ENCODE data around the gene SLC16A8. TPM values are rescaled to one million over a fixed set of nuclear protein-coding genes. Genes with fewer than 3 reads are reported as not detected.

Gene SLC16A8
- total RNA-seq, 1 donor from 2014 or later: not detected

DNA sequence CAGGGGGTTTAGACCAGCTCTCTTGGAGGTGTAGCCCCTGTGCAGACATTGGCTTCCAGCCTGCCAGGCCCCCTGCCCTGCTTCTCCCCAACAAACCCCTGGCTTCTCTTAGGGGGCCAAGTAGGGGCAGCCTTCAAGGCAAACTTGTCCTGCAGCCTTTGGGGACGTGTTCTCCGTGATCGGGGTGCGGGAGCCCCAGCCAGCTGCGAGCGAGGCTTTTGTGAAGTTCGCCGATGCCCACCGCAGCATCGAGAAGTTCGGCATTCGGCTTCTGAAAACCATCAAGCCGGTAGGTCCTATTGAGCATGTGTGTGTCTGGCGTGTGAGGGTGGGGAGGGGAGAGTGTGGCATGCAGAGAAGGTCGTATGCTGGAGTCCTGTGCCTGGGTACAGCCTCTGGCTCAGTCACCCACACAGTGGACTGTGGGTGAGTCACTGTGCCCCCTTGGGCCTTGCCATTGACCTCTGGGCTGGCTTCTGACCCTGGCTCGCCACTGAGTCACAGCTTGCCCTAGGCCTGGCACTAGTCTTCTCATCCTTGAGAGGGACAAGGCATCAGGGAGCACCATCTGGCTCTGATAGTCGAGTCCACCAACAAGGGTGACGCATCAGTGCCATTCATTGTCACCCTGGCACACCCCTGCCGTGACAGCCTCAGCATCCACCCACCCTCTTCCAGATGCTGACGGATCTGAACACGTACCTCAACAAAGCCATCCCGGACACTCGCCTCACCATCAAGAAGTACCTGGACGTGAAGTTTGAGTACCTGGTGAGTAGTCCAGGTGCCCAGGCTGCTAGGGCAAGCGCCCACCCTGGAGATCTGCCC lies 11.4 kb downstream of the SLC16A8 start:
- no peak for DNase-seq (ENCODE audit: low read depth)

DNA sequence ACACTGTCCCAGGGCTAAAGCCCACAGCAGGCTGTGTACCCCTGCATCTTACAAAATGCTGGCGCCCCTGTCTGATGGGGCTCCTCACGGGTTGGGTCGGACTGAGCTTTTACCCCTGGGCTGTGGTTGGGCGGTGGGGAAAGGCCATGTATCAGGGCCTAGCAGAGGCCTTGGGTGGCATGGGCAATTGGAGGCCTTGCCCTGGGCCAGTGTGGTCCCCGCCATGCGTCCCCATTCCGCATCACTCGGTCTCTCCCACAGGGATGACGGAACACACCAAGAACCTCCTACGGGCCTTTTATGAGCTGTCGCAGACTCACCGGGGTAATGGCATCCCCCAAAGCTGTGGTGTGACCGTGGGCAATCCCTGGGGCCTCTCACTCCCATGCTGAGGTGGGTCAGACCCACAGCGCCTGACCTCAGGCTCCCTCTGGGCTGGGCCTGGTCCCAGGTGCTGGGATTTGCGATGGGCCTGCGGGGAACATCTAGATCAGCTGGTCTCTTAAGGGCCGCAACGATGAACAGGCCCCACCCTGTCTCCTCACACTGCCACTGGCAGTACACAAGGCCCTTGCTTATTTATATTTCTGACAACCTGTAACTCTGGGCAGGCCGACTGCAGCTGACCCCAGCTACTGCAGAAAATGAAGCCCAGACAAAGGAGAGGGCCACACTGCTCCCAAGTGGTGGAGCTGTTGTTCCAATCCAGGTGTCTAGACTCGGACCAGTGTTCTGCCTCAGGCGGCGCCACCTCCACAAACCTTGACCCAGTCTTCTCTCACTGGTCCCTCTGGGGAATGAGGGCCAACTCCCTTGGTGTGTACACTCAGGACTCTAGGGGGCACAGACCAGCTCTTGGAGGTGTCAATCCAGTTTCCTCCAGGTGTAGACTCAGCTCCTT lies 12.3 kb downstream of the SLC16A8 start:
- DNase-seq (ENCODE audit: low read depth): no peak

DNA sequence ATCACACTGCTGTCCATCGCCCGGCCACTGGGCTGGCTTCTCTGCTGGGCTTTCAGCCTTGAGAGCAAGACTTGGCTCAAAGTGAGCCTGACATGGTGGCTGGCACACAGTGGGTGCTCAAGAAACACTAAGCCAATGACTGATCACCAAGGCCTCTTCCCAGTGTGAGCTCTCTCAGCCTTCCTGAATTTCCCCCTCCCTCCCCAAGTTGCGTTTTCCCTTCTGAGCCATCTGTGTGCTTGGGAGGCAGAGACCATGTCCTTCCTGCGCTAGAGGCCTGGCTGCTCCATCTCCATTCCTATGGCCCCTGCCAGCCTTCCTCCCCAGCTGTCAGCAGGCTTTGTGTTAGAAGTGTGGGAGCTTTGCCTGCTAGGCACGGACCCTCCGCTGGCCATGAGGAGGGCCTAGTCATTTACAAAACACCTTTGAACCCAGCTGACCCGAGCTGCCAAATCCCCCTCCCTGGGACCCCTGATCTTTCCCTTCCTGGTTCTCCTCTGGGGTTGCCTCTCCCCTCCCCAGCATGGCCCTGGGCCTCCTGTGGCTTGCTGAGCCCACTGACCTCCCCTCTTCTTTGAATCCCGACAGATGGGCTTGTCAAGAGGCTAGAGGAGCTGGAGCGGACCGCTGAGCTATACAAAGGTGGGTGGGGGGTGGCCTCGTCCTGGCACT lies 13.6 kb downstream of the SLC16A8 start:
- no peak for DNase-seq (ENCODE audit: low read depth)

DNA sequence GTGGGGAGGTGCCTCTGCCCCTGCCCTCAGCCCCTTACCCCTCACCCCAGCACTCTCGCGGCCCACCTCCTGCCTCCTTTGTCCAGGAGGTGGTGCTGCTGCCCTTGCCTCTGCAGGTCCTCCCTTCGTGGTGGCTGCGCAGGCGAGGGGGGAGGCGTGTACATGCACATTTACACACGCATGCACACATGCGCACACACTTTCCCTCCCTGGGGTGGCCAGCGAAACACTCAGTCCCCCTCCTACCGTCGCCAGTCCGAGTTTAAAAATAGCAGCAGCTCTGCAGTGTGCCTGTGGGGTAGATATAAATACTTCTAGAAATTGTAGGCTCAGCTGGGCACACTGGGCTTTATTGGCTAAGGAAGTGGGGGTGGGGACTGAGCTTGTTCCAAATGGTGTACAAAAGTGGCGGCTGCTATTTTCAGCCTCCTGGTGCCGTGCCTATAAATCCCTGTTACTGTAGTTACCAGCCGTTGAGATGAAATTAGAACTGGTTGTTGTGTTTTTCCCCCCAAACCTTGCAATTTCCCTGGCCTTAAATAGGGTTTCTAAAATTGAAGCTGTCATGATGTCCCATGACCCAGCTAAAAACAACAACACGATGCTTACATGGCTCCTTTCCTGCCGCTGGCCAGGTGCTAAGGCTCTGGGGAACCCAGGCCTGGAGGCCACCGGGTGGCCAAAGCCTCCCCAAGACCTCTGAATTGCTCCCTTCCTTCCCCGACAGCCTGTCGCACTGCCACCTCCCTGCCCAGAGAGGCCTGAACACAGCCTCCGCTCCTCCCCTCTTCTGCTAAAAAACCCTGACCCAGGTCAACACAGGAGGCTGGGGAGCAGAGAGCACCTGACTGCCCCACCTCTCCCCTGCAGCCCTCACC lies 14.4 kb downstream of the SLC16A8 start:
- no peak for DNase-seq (ENCODE audit: low read depth)

DNA sequence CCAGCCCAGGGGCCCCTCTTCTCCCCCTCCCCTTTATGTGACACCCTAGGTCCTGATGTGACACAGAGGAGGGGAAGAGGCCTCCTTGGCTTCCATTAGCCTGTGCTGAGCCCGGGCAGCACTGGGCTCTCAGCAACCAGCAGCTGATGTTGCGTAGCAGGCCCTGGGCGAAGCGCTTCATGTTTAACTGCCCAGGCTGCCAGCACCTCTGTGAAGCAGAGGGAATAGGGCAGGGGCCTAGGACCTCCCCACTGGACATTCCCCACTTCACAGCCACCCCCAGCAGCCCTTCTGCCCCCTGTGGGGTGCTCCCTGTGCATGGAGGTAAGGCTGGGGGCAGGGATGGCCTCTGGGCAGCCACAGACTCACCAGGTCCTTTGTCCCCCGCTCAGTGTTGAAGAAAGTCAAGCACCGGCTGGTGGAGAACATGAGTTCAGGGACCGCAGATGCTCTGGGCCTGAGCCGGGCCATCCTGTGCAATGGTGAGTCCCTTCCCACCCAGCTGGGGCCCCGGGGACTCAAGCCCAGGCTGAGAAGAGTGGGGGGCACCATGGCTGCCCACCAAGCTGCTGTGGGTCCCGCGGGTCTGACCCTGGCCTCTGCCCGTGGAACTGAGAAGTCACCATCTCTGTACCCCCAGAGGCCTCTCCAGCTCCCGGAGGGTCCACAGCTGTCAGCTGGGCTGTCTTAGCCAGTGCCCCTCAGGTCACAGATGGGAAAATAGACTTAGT lies 15.2 kb downstream of the SLC16A8 start:
- no peak for DNase-seq (ENCODE audit: low read depth)

DNA sequence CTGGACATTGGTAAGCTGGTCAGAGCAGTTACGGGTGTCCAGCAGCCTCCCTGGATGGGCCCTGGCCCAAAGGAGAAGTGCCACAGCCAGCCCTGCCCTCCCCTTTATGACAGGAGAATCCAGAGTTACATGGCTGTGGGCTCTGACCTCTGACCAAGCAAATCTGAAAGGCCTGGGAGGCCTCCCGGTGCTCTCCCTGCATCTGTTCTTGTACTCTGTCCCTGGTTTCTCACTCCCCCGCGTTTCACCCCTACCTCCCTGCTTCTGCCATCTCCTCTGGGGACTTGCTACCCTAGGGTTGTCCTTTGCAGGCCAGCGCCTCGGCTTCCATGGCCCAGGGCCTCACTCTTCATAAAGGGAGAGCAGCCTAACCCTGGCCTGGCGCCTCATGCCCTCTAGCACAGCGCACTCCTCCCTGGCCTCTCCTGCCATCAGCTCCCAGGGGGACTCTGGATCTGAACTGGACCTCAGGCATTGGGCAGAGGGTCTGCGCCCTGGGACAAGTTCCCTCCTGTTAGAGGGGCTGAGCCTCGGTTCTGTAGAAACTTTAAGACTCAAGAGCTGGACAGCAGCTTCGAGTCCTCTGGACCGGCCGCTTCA lies 16.1 kb downstream of the SLC16A8 start:
- no peak for DNase-seq (ENCODE audit: low read depth)

DNA sequence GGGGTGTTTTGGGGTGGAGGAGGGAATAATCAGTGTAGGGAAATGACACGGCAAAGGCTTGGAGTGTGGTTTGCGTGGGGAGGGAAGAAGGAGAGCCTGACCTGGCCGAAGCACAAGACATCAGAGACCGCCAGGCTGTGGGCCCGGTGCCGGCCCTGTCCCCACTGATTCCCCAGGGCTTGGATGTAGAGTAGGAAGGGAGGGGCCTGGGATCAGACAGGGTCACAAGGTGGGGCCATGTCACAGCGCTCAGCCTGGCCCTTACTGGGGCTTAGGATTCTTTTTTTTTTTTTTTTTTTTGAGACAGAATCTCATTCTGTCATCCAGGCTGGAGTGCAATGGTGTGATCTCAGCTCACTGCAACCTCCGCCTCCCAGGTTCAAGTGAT lies 17.0 kb downstream of the SLC16A8 start:
- no peak for DNase-seq (ENCODE audit: low read depth)

DNA sequence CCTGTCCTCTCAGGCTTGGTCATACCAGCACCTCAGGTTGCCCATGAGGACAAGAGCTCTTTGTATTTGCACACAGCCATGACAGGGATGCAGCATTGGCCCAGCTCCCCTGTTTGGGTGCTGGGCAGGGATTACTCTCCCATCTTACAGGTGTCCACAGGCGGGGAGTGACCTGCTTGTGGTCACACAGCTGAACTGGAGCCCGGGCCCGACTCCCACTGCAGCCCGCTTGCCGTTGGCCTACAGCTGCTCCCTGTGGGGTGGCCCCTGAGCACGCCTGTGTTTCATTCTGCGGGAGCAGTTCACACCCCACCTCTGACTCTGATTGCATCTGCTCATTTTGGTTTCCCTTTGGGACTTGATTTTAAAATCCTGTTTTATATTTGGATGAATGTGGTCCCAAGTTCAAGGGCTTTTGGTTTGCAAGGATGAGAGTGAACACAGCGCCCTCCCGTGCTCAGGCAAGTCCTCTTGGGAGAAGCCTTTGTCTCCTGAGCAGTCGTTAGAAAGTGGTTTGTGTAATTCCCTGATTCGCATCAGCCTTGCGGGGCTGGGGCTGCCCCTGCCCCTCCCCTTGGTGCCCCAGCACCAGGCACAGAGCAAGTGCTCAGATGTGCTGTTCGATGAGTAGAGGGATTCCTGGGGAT lies 17.5 kb downstream of the SLC16A8 start:
- no peak for DNase-seq (ENCODE audit: low read depth)

DNA sequence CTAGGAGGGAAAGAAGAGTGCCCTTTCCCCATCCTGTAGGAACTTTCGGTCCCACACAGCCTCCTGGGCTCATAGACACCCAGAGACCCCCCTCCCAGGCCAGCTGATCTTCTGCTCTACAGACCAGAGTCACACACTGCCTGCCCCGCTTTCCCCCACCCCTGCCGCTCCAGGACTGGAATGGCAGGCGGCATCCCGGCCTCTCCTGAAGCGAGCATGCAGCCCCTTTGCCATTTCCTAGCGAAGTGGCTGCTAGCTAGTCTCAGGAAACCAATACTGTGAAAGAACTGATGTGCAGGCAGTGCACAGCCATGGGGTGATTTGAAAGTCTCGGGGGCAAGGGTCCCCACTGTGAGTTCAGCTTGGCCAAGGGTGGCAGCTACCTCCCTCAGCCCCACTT lies 18.4 kb downstream of the SLC16A8 start:
- DNase-seq (ENCODE audit: low read depth): no peak

DNA sequence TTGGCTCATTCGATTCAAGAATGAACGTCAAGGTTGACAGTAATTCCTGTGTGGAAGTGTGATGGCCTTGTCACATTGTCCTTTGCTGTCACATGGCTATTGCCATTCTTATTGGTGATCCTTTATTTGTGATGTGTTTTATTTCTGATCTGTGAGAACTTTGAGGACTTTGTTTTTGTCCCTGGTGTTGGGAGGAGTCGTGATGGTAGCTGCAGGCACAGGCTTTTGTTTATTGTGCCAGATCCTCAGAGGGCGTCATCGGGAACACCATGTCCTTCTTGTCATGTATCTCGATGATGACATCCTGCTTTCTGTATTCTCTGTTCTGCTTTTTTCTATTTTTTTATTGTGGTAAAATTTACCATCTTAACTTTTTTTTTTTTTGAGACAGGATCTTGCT lies 21.2 kb downstream of the SLC16A8 start:
- no peak for DNase-seq (ENCODE audit: low read depth)

DNA sequence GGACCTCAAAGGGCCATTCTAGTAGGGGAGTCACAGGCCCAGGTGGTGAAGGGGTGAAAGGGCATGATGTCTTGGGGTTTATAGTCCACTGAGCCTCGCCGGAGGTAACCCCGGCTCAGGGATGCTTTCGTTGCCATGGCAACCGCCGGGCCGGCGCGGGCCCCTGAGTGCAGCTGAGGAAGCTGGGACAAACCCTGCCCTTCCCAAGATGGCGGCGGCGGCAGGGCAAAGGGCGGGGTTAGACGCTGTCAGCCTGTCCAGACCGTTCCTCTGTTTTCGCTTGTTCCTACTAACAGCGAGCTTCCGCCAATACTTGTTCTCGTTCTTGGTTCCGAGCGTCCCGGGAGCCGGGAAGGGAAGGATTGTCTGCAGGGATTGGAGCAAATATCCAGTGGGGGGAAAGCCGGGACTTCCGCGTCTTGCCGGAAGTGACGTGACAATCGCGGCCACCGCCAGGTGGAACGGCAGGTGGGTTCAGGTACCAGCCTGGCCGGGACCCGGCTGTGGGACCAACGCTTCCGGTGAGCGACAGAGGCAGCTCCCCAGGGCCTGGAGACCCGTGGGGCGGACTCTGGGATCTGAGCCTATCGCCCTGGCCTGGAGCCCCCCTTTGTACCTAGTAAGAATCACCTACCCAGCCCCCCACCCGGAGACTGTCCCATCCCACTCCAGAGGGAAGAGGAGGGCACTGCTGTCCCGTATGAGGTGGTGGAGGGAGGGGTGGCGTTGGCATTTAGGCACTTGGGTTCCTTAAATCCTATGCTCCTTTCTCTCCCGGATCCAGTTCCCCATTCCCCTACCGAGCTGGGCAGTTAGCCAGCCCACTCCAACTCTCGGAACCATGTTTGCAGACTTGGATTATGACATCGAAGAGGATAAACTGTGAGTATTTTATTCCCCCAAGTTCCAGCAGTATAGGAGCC lies 26.8 kb downstream of the SLC16A8 start, which contains the start of gene PICK1:
TSS of gene PICK1 (plus strand) at position 436 of the 923 bp plus-strand sequence. CDS start at position 842, 406 bp downstream.
- DNase-seq (ENCODE audit: low read depth): peak; percentile 90

DNA sequence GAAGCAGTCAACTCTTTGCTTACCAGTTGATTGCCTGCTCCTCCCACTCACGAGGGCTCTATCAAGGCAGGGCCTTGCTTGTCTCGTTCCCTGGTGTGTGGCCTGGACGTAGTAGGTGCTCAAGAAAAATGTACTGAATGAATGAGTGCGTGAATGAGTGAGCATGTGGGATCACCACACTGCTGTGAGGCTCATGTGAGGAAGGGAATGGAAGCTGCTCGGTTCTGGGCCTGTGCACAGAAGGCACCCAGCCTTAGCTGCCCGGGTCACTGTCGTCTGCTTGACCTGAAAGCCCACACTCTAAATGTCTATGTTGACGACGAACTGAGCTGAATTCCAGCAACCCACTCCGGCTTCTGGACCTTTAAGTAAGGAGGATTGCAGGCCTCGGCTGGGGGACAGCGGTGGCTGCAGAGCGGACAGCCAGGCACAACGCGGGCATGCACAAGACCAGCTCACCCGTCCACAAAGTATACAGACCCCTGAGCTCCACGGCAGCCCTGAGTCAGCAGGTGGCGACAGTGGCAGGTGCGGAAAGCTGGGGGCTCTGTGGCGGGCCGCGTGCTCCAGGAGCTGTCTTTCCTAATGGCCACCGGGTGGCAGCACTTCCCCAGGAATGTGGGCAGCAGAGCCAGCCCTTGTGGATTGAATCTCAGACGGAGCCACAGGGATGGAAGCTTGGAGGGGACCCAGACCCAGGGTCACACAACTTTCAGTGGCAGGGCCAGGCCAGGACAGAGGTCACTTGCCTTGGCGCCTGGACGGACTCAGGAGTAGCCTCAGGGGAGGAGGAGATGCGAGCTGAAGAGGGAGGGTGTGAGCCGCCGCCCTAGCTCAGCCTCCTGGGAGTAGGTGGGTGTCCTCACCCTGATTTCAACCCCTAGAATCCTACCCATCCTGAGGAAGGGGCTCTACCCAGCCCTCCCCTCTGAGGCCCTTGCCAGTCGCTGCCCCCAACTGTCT lies 31.8 kb downstream of the SLC16A8 start:
- peak; percentile 42 for DNase-seq (ENCODE audit: low read depth)

DNA sequence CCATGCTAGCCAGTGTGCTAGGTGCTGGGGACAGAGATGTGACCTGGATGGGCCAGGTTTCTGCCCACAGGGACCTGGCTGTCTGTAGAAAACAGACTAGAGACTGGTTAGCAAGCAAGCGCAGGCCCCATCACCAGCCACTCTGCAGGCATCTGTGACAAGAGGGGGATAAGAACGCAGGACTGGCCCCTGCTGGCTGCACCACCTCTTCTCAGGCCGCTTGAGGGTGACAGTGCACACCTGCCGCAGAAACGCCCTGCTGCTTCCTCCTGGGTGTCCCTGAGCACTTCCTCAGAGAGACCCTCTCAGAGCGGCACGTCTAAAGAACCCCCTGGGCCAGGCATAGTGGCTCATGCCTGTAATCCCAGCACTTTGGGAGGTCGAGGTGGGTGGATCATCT lies 32.7 kb downstream of the SLC16A8 start:
- DNase-seq (ENCODE audit: low read depth): no peak

DNA sequence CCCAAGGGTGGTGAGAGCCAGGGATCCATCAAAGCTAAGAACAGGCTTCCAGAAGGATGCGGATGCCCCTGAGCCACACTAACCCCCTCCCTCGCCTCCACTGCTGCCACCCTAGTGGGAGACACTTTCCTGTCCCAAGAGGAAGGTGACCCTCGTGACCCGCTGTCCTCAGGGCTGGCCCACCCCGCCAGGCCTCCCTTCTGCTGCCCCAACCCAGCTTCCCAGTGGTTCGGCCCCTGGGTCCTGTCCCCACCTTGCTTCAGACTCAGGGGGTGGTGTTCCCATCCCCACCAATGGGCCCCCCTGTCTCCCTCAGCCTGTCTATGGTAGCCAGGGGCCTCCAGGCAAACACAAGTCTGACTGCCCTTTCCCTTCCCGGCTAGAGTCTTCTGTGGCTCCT lies 33.3 kb downstream of the SLC16A8 start:
- DNase-seq (ENCODE audit: low read depth): no peak

DNA sequence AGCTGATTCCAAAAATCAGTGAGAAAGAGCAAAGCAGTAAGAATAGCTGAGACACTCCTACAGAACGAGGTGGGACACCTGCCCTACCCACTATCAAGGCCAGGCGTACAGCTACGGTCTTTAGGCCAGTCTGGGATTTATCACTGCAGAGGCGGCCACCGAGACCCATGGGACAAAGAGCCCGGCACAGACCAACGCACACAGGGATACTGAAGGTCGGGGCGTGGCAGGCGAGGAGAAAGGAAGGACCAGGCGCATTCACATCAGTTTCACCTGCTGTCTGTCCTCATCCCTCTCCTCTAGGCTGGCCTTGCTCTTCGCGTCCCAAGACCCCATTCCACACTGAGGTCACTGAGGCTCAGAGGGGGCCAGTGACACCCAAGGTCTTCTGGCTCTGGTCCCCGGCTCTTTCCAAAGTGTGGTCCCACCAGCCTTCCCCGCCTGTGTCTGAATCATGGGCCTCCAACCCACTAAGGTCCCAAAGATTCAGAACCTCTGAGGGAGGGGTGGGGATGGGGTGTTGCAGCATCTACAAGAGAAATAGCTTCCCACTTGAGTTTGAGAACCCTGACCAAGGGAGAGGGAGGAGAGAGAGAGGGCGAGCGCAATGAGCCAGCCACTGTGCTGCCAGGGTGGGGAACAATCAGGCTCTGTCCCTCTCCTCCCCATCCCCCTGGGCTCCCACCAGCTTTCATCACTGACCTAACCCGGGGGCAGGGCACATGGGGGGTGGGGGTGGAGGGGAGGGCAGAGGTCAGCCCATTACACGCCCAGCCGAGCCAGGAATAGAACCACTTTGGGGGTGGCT lies 34.0 kb downstream of the SLC16A8 start:
- DNase-seq (ENCODE audit: low read depth): no peak

DNA sequence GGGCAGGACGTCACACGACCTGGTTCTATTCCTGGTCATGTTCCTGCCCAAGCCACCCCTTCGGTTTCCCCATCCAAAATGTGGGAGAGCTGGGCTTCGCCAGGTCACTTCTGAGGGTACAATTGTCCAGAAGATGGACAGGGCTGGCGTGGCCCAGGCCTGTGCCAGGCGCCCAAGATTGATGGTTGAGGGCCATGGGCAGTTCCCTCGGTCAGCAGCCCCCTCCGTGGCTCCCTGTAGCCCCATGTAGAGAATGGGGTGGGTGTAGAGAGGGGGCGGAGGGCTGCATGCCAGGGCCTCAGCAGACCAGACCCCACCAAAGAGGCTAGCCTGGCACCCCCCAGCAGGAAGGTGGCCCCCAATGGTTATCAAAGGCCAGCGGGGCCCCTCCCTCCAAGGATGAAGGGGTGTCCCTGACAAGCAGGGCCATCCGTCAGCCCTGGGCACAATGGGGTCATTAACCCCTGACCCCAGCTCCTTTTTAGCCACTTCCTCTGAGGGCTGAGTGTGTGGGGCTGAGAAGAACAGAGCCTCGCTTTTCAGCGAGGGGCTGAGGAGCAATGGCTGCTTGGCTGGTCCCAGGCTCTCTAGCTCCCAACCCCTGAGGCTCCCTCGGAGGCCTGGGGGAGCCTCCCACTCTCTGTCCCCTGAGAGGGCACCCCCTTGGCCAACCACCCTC lies 37.8 kb downstream of the SLC16A8 start:
- DNase-seq (ENCODE audit: low read depth): no peak
